Hippocampal formation (tissue), 2 donors: ENCODE data around the gene ARMC9.

Source experiments
- DNase-seq, 2 donors: peaks; one replicate each; lab custom pipeline; 2025; lab: John Stamatoyannopoulos, UW

The ARMC9 gene

DNA sequence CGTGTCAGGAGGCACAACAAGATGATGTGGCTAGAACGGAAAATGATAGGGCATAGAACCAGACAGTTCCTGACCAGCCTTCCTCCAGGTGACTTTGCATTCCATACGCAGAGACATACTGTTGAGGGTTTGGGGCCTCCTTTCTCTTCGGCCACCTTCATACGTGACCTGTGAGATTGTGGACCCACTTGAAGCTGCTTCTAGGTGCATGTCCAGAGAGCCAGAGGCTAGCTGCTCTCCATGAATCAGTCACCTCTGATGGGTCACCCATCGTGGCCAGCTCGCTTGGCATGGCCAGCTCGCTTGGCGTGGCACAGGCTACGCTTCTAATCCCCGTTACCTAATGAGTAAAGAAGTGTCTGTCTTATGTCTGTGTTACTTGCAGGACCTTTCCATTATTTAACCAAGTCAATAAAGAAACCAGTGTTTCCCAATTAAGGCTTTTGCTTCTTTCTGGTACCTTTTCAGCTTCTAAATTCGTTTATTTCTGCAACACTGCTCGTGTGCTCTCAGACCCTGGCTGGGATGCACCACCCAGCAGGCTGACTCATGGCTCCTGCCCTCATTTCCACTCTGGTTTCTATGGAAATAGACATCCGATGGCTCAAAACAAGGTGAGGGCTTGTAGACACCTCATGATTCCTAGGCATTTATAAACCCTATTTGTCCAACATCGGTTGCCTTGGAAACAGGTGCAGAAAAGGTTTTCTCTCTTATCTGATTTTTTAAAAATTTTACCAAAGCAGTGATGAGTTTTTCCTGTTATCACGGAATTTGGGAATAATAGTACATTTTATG is 110.4 kb downstream of the ARMC9 start:
- no peak for DNase-seq

DNA sequence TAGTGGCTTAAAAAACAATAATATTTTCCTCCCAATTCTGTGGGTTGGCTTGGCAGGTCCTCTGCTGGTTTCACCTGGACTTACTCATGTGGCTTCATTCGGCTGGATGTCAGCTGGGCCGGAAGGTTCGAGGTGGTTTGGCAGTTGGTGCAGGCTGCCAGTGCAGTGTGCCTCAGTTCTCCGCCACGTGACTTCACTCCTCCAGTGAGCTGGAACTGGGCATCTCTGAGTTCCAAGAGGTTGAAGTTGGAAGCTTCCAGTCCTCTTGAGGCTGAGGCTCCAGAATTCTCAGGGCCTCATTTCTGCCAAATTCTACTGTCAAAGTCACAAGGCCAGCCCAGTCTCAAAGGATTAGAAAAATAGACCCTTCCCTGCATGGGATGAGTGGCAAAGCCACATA is 113.6 kb downstream of the ARMC9 start:
- DNase-seq: no peak

GRCh38 chr2:231315896-231316295 is 117.5 kb downstream of the ARMC9 start:
- DNase-seq: no peak

DNA sequence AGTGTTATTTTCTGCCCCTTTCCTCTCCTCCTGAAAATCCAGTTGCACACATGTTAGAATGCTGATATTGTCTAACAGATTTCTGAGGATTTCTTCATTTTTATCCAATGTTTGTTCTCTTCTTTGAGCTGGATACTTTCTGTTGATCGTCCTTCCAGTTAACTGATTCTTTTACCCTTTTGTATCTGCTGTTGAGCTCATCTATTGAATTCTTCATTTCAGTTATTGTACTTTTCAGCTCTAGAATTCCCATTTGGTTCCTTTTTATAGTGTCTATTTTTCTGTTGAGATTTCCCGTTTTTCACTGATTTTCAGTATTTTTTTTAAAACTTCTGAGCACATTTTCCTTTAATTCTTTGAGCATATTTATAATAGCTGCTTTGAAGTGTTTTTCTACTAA is 119.1 kb downstream of the ARMC9 start:
- DNase-seq: no peak

GRCh38 chr2:231318436-231318835 is 120.0 kb downstream of the ARMC9 start:
- no peak for DNase-seq

DNA sequence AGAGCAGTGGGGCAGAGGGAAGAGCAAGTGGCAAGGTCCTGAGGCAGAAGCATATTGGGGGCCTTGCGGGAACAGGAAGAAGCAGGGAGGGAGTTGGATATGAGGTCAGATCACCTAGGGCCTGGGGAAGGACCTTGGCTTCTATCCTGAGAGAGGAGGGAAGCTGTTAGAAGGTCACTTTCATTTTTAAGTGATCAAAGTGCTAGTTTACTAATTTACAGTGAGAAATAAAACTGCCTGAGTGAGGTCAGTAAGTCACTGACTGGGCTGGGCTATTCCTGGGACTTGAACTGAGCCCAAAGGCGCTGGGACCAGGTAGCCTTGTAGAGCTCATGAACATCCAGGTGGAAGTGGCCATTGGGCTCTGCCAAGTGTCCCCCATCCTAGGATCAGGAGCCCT is 120.5 kb downstream of the ARMC9 start:
- DNase-seq: no peak

DNA sequence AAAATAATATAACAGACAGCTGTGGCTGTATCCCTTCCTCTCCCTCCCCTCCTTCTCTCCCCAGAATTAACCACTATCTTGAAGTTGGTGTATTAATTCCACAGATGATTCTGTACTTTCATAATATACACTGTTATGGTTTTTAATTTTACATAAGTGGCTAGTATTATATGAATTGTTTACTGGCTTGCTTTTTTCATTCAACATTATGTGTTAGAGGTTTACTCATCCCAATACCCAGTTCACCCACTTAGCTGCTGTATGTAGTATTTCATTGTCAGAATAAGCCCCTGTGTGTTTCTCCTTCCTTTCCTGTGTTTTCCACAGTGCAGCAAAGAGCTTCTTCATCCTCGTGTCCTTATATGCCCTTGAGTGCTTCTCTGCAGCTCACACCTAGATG is 121.4 kb downstream of the ARMC9 start:
- DNase-seq: no peak

DNA sequence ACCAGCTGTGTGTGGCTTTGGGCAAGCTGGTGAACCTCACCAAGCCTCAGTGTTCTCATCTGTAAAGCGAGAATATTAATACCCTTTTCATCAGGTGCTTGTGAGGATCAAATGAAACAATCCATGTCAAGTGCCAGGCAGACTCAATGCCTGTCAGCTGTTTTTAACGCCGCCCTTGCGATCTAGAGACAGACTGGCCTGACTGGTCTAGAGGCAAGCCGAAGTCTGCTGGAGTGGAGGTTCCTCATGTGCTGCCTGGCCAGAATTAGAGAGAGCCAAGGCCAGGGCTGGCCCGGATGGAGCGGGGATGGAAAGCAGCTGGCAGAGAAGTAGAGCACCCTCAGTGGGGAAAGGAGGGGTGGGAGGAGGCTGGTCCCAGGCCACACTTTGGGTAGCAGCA is 122.6 kb downstream of the ARMC9 start:
- no peak for DNase-seq

GRCh38 chr2:231321556-231322334 is 123.3 kb downstream of the ARMC9 start:
- peak in 1 of 2 donors; percentile 39 for DNase-seq

GRCh38 chr2:231323316-231323715 is 124.9 kb downstream of the ARMC9 start:
- no peak for DNase-seq

GRCh38 chr2:231325826-231326225 is 127.4 kb downstream of the ARMC9 start:
- no peak for DNase-seq

GRCh38 chr2:231326404-231326803 is 128.0 kb downstream of the ARMC9 start:
- DNase-seq: no peak

DNA sequence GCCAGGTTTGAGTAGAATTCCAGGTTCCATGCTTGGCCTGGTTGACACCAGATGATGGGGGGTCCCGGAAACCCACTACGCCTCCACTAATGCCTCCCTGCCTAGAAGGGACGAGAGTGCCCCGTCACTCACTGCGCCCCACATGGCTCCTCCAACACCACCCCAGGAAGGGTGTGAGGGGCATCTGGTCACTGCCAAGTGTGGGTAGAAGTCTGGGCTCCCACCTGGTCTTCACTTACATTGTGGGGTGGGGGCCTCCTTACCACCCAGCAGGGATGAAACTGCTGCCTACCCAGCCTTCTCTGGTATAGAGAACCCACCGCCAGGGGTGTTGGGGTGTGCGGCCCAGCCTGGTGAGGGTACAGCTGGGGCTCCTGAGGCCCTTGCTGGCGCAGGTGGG is 131.9 kb downstream of the ARMC9 start:
- no peak for DNase-seq

DNA sequence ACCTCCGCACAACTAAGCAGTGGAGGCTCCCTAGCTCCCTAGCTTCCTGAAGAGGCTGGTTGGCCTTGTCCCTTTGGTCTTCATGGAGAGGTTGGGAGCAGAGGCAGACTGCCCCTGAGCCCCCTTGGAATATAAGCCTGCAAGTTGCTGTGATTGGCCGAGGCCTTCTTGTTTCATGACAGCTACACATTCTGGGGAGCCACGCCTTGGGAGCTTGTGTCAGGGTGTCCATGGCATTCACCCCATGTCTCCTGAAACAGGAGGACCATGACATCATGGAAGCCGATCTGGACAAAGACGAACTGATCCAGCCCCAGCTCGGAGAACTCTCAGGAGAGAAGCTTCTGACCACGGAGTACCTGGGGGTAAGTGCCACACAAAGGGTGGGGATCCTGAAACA is 133.1 kb downstream of the ARMC9 start:
- DNase-seq: no peak

DNA sequence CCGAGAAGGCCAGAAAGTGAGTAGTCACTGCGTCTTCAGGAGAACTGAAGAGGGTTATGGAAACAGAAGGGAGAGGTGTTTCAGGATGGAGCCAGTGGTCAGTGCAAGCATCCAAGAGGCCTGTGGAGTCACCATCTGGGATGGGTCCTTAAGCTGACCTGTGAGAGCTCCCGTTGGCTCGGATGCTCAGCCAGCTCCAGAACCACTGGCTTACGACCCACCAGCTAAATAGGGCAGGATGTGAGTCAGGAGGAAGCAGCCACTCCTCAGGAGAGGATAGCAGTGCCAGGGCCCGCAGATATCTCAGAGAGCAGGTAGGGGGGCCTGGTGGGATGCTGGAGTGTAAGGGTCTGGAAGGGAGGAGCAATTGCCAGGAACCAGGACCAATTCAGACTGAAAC is 134.0 kb downstream of the ARMC9 start:
- DNase-seq: no peak

DNA sequence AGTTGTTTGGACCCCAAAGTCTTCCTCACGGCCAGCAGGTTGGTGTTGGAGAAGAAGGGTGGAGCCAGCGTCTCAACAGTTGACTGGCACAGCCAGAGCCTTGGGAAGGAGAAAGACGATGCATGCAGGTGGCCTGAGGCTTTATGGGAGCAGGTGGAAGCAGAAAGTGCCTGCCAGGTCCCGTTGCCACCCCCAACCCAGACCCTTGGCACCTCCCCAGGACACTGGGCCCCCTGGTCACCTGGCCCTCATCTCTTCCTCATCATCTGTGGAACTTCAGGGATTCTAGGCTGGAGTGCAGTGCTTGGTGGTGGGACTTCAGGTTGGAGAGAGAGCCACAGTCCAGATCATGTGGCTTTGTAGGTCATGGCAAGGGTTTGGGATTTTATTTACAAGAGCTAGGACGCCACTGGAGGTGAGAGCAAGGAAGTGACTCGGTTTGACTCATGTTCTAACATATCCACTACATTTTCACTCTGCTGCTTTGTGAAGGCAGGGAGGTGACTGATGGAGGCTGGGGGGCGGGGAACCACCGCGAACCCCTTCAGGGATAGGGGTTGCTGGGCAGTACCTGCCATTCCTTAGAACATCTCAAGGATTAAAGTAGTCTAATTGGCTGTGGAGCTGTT is 134.6 kb downstream of the ARMC9 start:
- DNase-seq: no peak

- no peak for DNase-seq
Measured at GRCh38 chr2:231334179-231334930, 135.9 kb downstream of the ARMC9 start.

GRCh38 chr2:231334981-231335380 is 136.6 kb downstream of the ARMC9 start:
- DNase-seq: no peak

GRCh38 chr2:231335591-231335990 is 137.2 kb downstream of the ARMC9 start:
- no peak for DNase-seq

GRCh38 chr2:231336236-231336635 is 137.8 kb downstream of the ARMC9 start:
- DNase-seq: no peak

DNA sequence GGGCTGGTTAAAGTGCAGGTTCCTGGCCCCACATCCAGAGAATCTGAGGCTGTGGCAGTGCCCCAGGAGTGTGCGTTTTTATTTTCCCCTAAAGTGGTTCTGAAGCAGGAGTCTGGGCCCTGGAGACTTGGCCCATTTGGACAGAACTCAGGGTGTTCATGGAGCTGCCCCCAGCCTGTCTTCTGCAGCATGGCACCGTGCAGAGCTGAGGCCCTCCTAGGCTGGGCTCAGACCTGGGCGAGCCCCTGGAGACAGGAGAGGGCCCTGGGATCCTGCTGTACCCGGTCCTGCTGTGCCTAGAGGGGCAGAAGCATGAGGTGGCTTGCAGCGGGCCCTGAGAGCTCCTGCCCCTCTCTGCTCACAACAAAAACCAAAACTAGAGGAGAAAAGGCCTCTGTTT is 138.3 kb downstream of the ARMC9 start:
- no peak for DNase-seq
